ENCODE data around the gene GRIA1.

Gene GRIA1

DNA sequence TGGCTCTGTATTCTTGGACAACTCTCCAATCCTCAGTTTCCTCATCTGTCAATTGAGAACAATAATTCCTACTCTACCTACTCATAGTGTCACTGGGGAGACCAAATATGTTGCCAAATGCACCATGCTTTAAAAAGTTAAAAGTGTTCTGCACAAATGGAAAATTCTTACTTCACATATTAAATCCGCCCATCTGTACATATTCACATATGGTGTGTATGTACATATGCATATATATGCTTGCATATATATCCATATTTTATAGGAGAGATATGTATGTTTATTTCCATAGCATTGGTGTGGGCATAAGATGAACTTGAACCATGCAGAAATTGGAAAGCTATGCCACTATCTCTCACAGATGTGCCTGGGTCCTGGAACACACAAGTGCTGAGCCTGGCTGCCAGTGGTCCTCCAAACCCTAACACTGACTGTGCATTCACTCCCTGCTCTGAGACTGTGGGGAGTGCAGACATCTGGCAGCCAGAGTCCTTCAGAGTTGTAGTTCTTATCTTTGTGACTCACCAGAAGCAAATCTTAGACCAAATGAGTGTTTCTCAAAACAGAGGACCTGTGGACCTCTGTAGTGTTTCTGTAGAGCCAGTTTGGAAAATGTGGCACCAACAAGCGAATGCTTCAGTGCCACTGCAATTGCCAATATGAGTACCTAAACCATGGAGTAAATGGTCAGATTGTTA, 168.7 kb downstream of the GRIA1 start:
- peak; percentile 76 for DNase-seq (ENCODE audit: low read depth, low spot score)
- in situ Hi-C loops (cut with HindIII; ENCODE audit: low sequenced_read_pairs) = no loop called here
- TF ChIP-seq, protein P1, sequence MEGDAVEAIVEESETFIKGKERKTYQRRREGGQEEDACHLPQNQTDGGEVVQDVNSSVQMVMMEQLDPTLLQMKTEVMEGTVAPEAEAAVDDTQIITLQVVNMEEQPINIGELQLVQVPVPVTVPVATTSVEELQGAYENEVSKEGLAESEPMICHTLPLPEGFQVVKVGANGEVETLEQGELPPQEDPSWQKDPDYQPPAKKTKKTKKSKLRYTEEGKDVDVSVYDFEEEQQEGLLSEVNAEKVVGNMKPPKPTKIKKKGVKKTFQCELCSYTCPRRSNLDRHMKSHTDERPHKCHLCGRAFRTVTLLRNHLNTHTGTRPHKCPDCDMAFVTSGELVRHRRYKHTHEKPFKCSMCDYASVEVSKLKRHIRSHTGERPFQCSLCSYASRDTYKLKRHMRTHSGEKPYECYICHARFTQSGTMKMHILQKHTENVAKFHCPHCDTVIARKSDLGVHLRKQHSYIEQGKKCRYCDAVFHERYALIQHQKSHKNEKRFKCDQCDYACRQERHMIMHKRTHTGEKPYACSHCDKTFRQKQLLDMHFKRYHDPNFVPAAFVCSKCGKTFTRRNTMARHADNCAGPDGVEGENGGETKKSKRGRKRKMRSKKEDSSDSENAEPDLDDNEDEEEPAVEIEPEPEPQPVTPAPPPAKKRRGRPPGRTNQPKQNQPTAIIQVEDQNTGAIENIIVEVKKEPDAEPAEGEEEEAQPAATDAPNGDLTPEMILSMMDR (IDR thresholded peaks at IDR 0.05; ENCODE audit: low read depth, low read length) = no peak
- H3K4me3 ChIP-seq (ENCODE audit: low read depth, low read length) = no peak overlapping the region

DNA sequence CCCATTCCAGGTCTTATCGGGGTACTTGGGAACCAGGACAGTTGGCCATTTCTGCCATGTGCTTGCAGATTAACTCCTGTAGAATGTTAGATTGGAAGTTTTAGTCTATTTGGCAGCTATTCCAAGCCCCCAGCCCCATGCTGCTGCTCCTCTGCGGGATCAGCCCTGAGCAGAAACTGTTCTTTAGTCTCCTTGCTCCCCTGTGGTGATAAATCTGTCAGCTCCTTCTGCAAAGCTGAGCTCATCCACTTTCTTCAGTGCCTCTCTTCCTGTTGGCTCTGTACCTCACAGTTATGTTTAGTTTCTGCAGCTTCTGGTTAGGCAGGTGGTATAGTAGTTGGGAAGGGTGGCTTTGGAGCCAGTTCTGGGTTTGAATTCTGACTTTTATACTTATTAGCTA, 170.4 kb downstream of the GRIA1 start:
- peak; percentile 42 for DNase-seq (ENCODE audit: low read depth, low spot score)
- no peak overlapping the region for H3K4me3 ChIP-seq (ENCODE audit: low read depth, low read length)
- TF ChIP-seq, protein P1 (IDR thresholded peaks at IDR 0.05; ENCODE audit: low read depth, low read length) = no peak
- in situ Hi-C loops (cut with HindIII; ENCODE audit: low sequenced_read_pairs) = no loop called here

DNA sequence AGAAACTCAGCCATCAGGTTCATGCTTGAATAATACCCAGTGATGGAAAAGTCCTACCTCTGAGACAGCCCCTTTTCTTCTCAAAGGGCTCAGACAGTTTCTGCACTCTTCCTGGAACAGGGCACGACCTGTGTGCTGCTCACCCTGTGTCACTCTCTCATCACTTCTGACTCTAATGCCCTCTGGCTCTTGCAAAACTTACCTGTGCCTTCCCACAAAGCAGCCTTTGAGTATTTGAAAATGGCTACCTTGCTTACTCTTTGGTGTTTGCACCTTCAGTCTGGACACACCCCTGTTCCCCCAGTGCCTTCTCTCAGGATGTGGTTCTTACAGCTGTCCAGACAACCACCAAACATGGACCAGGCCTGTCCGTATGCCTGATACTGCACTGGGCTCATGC, 171.4 kb downstream of the GRIA1 start:
- no peak overlapping the region for H3K4me3 ChIP-seq (ENCODE audit: low read depth, low read length)
- in situ Hi-C loops (cut with HindIII; ENCODE audit: low sequenced_read_pairs) = no loop called here
- TF ChIP-seq, protein P1 (IDR thresholded peaks at IDR 0.05; ENCODE audit: low read depth, low read length) = no peak
- no peak for DNase-seq (ENCODE audit: low read depth, low spot score)

DNA sequence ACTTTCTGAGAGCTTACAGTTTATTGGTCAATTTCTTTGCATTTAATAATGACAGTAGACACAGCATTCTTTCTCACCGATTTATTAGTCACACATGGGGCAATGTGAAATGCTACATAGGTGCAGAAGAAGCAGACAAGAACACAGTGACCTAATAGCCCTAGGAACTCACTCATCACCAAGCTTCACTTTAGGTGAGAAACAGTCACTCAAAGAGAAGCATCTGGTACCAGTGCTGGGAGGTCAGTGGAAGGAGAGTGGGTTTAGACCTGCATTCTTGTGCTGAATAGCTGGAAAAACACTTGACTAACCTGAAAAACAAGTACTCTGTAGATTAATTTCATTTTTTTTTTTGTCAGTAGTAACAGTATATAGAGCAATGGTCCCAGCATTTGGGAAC, 179.6 kb downstream of the GRIA1 start:
- DNase-seq (ENCODE audit: low read depth, low spot score) = no peak
- TF ChIP-seq, protein P1 (IDR thresholded peaks at IDR 0.05; ENCODE audit: low read depth, low read length) = no peak
- no peak overlapping the region for H3K4me3 ChIP-seq (ENCODE audit: low read depth, low read length)
- in situ Hi-C loops (cut with HindIII; ENCODE audit: low sequenced_read_pairs) = no loop called here

GRCh38 chr5:153671653-153672346, 181.3 kb downstream of the GRIA1 start:
- no peak for DNase-seq (ENCODE audit: low read depth, low spot score)
- TF ChIP-seq, protein P1 (IDR thresholded peaks at IDR 0.05; ENCODE audit: low read depth, low read length) = no peak
- in situ Hi-C loops (cut with HindIII; ENCODE audit: low sequenced_read_pairs) = no loop called here
- H3K4me3 ChIP-seq (ENCODE audit: low read depth, low read length) = no peak overlapping the region

DNA sequence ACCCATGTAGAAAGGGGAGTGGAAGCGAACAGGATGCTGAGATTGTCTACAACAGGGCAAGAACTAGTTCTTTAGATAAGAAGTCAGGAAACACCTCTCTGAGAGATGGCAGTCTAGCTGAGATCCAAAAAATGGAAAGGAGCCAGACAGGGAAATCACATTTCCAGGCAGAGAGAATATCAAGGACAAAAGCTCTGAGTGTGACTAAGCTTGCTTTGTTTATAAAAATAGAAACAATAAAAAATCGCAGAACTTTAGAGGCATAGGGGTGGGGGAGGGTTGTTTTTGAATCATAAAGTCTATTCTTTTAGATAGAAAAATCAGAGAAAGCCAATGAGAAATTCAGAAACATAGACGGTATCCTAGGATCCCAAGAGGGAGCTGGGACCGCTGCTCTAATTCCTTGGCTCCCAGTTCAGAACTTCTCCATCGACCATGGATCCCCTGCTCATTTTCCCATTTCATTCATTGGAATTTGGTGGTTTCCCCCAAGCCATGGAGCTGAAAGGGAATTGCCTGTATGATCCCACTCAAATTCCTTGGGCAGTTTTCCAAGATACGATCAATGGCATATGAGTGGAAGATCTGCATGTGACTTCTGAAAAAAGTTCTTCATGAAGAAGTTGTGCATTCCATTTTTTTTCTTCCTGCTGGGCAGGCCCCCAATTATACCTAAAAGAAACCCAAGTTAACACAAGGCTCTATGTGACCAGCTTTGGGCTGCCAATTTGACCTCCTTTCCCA, 182.0 kb downstream of the GRIA1 start:
- H3K4me3 ChIP-seq (ENCODE audit: low read depth, low read length) = no peak overlapping the region
- peak; percentile 35 for DNase-seq (ENCODE audit: low read depth, low spot score)
- TF ChIP-seq, protein P1 (IDR thresholded peaks at IDR 0.05; ENCODE audit: low read depth, low read length) = no peak
- in situ Hi-C loops (cut with HindIII; ENCODE audit: low sequenced_read_pairs) = no loop called here

Measured in astrocyte of the spinal cord (primary cell).